ENCODE results near the gene STK16.

STK16 gene

GRCh38 chr2:219296142-219296541 lies 50.9 kb downstream of the STK16 start:
- TF ChIP-seq USF1 (IDR thresholded peaks at IDR 0.05) (no peak), EGR1 (IDR thresholded peaks at IDR 0.05) (no peak), NFIC (IDR thresholded peaks at IDR 0.05) (no peak), CEBPB (IDR thresholded peaks at IDR 0.05) (no peak), YY1 (IDR thresholded peaks at IDR 0.05; ENCODE audit: low read depth) (no peak), TEAD4 (IDR thresholded peaks at IDR 0.05) (no peak), CREB1 (IDR thresholded peaks at IDR 0.05; ENCODE audit: low read depth) (no peak), TCF12 (IDR thresholded peaks at IDR 0.05; ENCODE audit: low read depth) (no peak), TAF1 (IDR thresholded peaks at IDR 0.05; ENCODE audit: low read depth) (no peak), REST (IDR thresholded peaks at IDR 0.05; ENCODE audit: low read depth) (no peak), ZBTB7A (IDR thresholded peaks at IDR 0.05; ENCODE audit: low read depth) (no peak), FOXM1 (IDR thresholded peaks at IDR 0.05; ENCODE audit: borderline replicate concordance, low read depth) (no peak)

GRCh38 chr2:219296631-219297391 lies 51.5 kb downstream of the STK16 start:
- TF ChIP-seq MAX (IDR thresholded peaks at IDR 0.05), result no peak
- no peak for TF ChIP-seq YY1 (IDR thresholded peaks at IDR 0.05; ENCODE audit: low read depth)
- TF ChIP-seq EP300 (IDR thresholded peaks at IDR 0.05; ENCODE audit: borderline replicate concordance), result no peak
- no peak for TF ChIP-seq TCF12 (IDR thresholded peaks at IDR 0.05; ENCODE audit: low read depth)
- TF ChIP-seq NFIC (IDR thresholded peaks at IDR 0.05), result no peak
- TF ChIP-seq CEBPB (IDR thresholded peaks at IDR 0.05), result no peak
- TF ChIP-seq REST (IDR thresholded peaks at IDR 0.05; ENCODE audit: low read depth), result no peak
- no peak for TF ChIP-seq RAD21 (IDR thresholded peaks at IDR 0.05; ENCODE audit: low read depth)
- TF ChIP-seq TAF1 (IDR thresholded peaks at IDR 0.05; ENCODE audit: low read depth), result no peak
- TF ChIP-seq TEAD4 (IDR thresholded peaks at IDR 0.05), result no peak
- no peak for TF ChIP-seq FOXM1 (IDR thresholded peaks at IDR 0.05; ENCODE audit: borderline replicate concordance, low read depth)
- no peak for TF ChIP-seq EGR1 (IDR thresholded peaks at IDR 0.05)
- no peak for TF ChIP-seq USF1 (IDR thresholded peaks at IDR 0.05)
- TF ChIP-seq ZBTB7A (IDR thresholded peaks at IDR 0.05; ENCODE audit: low read depth), result no peak
- TF ChIP-seq CREB1 (IDR thresholded peaks at IDR 0.05; ENCODE audit: low read depth), result no peak

GRCh38 chr2:219297766-219298456 lies 52.6 kb downstream of the STK16 start:
- TF ChIP-seq RAD21 (IDR thresholded peaks at IDR 0.05; ENCODE audit: low read depth) (no peak), CEBPB (IDR thresholded peaks at IDR 0.05) (no peak), TEAD4 (IDR thresholded peaks at IDR 0.05) (no peak), TAF1 (IDR thresholded peaks at IDR 0.05; ENCODE audit: low read depth) (no peak), NFIC (IDR thresholded peaks at IDR 0.05) (no peak), ZBTB7A (IDR thresholded peaks at IDR 0.05; ENCODE audit: low read depth) (no peak), USF1 (IDR thresholded peaks at IDR 0.05) (no peak), REST (IDR thresholded peaks at IDR 0.05; ENCODE audit: low read depth) (no peak), MAX (IDR thresholded peaks at IDR 0.05) (no peak), TCF12 (IDR thresholded peaks at IDR 0.05; ENCODE audit: low read depth) (no peak), FOXM1 (IDR thresholded peaks at IDR 0.05; ENCODE audit: borderline replicate concordance, low read depth) (no peak), YY1 (IDR thresholded peaks at IDR 0.05; ENCODE audit: low read depth) (no peak)
